ENCODE data around the gene ABL2.
"Not testable (repeated sequence)": the region's sequence is repeated elsewhere in the genome, so short reads cannot be mapped to it uniquely, and the experiment has no call there.

Gene ABL2

GRCh38 chr1:179170468-179170770 lies 59.1 kb downstream of the ABL2 start:
- ATAC-seq (replicated peaks); H3K36me3 Mint-ChIP-seq; H3K27ac Mint-ChIP-seq; DNase-seq; H3K9me3 Mint-ChIP-seq; H3K27me3 Mint-ChIP-seq; H3K4me3 Mint-ChIP-seq: not testable (repeated sequence)
- peaks cover 16 to 28% of the 10 kb centered on the region in 2 donors for H3K4me1 Mint-ChIP-seq

DNA sequence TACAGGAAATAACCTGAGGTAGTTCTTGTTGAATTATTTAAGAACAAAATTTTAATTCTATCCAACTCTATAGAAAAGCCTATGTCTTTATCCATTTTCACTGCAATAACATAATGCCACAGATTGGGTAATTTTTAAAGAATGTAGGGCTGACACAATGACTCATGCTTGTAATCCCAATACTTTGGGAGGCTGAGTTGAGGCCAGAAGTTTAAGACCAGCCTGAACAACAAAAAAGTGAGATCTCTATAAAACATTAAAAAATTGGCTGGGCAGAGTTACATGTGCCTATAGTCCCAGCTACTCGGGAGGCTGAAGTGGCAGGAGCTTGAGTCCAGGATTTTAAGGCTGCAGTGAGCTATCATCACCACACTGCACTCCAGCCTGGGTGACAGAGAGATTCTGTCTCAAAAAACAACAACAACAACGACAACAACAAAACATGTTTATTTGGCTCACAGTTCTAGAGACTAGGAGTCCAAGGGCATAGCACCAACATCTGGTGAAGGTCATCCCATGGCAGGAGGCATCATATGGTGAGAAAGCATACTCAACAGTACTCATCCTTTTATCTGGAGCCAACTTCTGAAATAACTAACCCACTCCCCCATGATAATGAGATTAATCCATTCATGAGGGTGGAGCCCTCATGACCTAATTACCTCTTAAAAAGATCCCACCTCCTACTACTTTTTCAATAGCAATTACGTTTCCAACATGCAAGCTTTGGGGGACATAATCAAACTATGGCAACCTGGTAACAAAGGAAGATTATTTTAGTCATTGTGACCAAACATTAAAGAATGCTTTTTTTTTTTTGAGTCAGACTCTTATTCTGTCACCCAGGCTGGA lies 59.6 kb downstream of the ABL2 start:
- no peak overlapping the region for H3K4me3 Mint-ChIP-seq
- no peak overlapping the region for H3K27ac Mint-ChIP-seq
- DNase-seq: no peak
- peaks cover 16 to 28% of the 10 kb centered on the region in 2 donors for H3K4me1 Mint-ChIP-seq
- H3K27me3 Mint-ChIP-seq: no peaks in the 10 kb centered on the region
- no peak for ATAC-seq (replicated peaks)
- H3K9me3 Mint-ChIP-seq: no peaks in the 10 kb centered on the region
- H3K36me3 Mint-ChIP-seq: peaks cover 0 to 3% of the 10 kb centered on the region in 2 donors

DNA sequence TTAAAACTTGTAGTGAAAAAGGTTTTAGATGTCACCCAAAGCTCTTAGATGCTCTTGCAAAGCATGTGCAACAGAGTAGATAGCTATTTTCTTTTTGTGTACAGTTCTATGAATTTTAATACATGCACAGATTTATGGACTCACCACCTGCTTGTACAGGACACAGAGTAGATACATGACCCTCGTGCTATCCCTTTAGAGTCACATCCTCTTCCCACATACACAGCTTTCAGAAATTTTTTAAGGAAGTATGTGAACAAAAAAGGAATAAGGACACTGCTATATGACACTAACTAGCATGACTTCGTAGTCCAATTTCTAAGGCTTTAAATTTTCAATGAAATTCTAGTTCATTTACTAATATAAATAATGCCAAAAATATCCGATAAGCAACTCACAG lies 60.9 kb downstream of the ABL2 start:
- H3K27me3 Mint-ChIP-seq: no peaks in the 10 kb centered on the region
- DNase-seq (no peak), ATAC-seq (replicated peaks) (no peak)
- H3K9me3 Mint-ChIP-seq: no peaks in the 10 kb centered on the region
- peaks cover 0 to 6% of the 10 kb centered on the region in 2 donors for H3K36me3 Mint-ChIP-seq
- no peak overlapping the region for H3K4me3 Mint-ChIP-seq
- peaks cover 18 to 28% of the 10 kb centered on the region in 2 donors for H3K4me1 Mint-ChIP-seq
- no peak overlapping the region for H3K27ac Mint-ChIP-seq

GRCh38 chr1:179167955-179168354 lies 61.5 kb downstream of the ABL2 start:
- Mint-ChIP-seq H3K27me3 (no peaks in the 10 kb centered on the region), H3K36me3 (peaks cover 0 to 6% of the 10 kb centered on the region in 2 donors), H3K9me3 (no peaks in the 10 kb centered on the region), H3K4me3 (no peak overlapping the region), H3K27ac (peak overlapping the region; percentile 20), H3K4me1 (peaks cover 18 to 28% of the 10 kb centered on the region in 2 donors)
- ATAC-seq (replicated peaks): no peak
- DNase-seq: no peak

DNA sequence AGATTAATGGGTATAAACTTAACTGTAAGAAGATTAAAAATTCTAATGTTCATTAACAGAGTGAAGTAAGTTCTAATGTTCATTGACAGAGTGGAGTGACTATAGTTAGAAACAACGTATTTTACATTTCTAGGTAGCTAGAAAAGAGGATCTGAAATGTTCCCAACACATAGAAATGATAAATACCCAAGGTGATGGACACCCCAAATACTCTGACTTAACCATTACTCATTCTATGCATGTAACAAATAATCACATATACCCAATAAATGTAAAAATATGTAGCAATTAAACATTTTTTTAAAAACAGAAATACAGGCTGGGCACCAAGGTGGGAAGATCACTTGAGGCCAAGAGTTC lies 62.1 kb downstream of the ABL2 start:
- H3K4me1 Mint-ChIP-seq: peaks cover 18 to 28% of the 10 kb centered on the region in 2 donors

DNA sequence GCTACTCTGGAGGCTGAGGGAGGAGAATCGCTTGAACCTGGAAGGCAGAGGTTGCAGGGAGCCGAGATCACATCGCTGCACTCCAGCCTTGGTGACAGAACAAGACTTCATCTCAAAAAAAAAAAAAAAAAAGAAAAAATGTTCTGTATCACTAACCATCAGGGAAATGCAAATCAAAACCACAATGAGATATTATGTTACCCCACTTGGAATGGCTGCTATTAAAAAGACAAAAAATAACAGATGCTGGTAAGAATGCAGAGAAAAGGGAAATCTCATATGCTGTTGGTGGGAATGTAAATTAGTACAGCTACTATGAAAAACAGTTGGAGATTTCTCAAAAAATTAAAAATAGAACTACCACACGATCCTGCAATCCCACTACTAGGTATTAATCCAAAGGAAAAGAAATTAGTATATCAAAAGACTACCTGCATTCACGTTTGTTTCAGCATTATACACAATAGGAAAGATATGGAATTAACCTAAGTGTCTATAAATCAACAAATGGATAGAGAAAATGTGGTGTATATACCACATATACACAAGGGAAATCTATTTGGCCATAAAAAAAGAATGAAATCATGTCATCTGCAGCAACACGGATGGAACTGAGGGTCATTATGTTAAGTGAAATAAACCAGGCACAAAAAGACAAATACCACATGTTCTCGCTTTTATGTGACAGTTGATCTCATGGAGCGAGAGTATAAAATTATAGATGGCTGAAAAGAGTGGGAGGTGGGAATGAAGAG lies 62.6 kb downstream of the ABL2 start:
- peaks cover 19 to 29% of the 10 kb centered on the region in 2 donors for H3K4me1 Mint-ChIP-seq
- no peaks in the 10 kb centered on the region for H3K9me3 Mint-ChIP-seq
- ATAC-seq (replicated peaks): peak; percentile 33 to 53
- H3K27ac Mint-ChIP-seq: peak overlapping the region; percentile 37
- H3K4me3 Mint-ChIP-seq: no peak overlapping the region
- H3K27me3 Mint-ChIP-seq: no peaks in the 10 kb centered on the region
- H3K36me3 Mint-ChIP-seq: peaks cover 0 to 8% of the 10 kb centered on the region in 2 donors
- DNase-seq: no peak

More for the DNA sequence above, 62.1 kb downstream of the ABL2 start:
- ATAC-seq (replicated peaks) (peak; percentile 71 to 76), DNase-seq (no peak)
- peaks cover 0 to 6% of the 10 kb centered on the region in 2 donors for H3K36me3 Mint-ChIP-seq
- no peaks in the 10 kb centered on the region for H3K9me3 Mint-ChIP-seq
- H3K4me3 Mint-ChIP-seq: no peak overlapping the region
- H3K27ac Mint-ChIP-seq: peak overlapping the region; percentile 20
- no peaks in the 10 kb centered on the region for H3K27me3 Mint-ChIP-seq

GRCh38 chr1:179164494-179164893 lies 65.0 kb downstream of the ABL2 start:
- DNase-seq (no peak), ATAC-seq (replicated peaks) (no peak)
- peaks cover 16 to 27% of the 10 kb centered on the region in 2 donors for H3K4me1 Mint-ChIP-seq
- H3K4me3 Mint-ChIP-seq: no peak overlapping the region
- no peaks in the 10 kb centered on the region for H3K9me3 Mint-ChIP-seq
- H3K27ac Mint-ChIP-seq: no peak overlapping the region
- H3K27me3 Mint-ChIP-seq: no peaks in the 10 kb centered on the region
- peaks cover 0 to 10% of the 10 kb centered on the region in 2 donors for H3K36me3 Mint-ChIP-seq

DNA sequence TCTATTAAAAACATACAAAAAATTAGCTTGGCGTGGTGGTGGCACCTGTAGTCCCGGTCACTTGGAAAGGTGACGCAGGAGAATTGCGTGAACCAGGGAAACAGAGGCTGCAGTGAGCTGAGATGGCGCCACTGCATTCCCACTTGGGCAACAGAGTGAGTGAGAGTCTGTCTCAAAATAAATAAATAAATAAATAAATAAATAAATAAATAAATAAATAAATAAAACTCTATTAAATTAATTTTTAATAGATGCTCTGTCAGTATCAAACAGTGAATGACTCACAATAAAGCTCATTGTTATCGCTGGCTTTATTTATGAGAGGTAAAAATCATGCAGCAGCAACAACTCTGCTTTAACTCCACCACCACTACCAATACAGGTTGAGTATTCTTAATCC lies 72.8 kb downstream of the ABL2 start:
- no peak overlapping the region for H3K27ac Mint-ChIP-seq
- peaks cover 0 to 6% of the 10 kb centered on the region in 2 donors for H3K36me3 Mint-ChIP-seq
- no peaks in the 10 kb centered on the region for H3K9me3 Mint-ChIP-seq
- ATAC-seq (replicated peaks) (no peak), DNase-seq (no peak)
- H3K4me3 Mint-ChIP-seq: no peak overlapping the region
- peaks cover 18 to 20% of the 10 kb centered on the region in 2 donors for H3K4me1 Mint-ChIP-seq
- no peaks in the 10 kb centered on the region for H3K27me3 Mint-ChIP-seq

- ATAC-seq (replicated peaks) (no peak), DNase-seq (no peak)
- H3K36me3 Mint-ChIP-seq: peaks cover under 1 to 7% of the 10 kb centered on the region in 2 donors
- H3K4me3 Mint-ChIP-seq: no peak overlapping the region
- H3K27ac Mint-ChIP-seq: no peak overlapping the region
- H3K4me1 Mint-ChIP-seq: peaks cover 21 to 23% of the 10 kb centered on the region in 2 donors
- H3K9me3 Mint-ChIP-seq: no peaks in the 10 kb centered on the region
- H3K27me3 Mint-ChIP-seq: no peaks in the 10 kb centered on the region
These were observed 73.5 kb downstream of the ABL2 start for GRCh38 chr1:179156026-179156425.

DNA sequence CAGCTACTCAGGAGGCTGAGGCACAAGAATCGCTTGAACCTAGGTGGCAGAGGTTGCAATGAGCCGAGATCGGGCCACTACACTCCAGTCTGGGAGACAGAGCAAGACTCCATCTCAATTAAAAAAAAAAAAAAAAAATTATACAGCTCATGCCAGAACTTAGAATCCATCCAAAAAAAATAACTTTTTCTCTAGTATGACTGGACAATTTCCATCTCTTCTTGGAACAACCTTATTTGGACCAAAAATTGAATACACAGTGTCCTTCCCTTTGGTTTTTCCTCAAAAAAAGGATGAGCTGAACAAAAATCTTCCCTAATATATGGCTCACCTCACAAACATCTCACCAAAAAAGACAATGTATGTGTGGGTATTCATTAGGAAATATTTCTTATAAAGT lies 73.9 kb downstream of the ABL2 start:
- DNase-seq (no peak), ATAC-seq (replicated peaks) (no peak)
- H3K4me1 Mint-ChIP-seq: peaks cover 23 to 24% of the 10 kb centered on the region in 2 donors
- peaks cover 4 to 10% of the 10 kb centered on the region in 2 donors for H3K36me3 Mint-ChIP-seq
- no peak overlapping the region for H3K27ac Mint-ChIP-seq
- H3K9me3 Mint-ChIP-seq: no peaks in the 10 kb centered on the region
- no peak overlapping the region for H3K4me3 Mint-ChIP-seq
- H3K27me3 Mint-ChIP-seq: no peaks in the 10 kb centered on the region

DNA sequence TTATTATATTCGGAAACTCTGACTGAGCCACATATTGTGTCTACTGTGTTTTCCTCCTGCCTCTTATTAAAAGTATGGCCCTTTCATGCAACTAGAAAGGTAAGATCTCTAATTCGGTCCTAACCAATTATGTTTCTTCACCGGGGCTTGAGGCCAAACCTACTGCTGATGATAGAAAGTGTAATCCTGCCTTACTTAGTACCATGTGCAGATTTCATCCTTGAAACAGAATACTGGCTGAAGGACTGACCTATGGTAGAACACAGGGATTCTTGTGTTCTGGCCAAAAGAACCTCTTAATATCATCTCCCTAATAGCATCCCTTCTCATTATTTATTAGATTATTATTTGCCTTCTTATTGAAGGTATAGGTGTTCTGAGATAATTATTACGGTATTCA lies 75.0 kb downstream of the ABL2 start:
- no peaks in the 10 kb centered on the region for H3K9me3 Mint-ChIP-seq
- peaks cover 4 to 15% of the 10 kb centered on the region in 2 donors for H3K36me3 Mint-ChIP-seq
- no peaks in the 10 kb centered on the region for H3K27me3 Mint-ChIP-seq
- H3K27ac Mint-ChIP-seq: no peak overlapping the region
- H3K4me1 Mint-ChIP-seq: peaks cover 23 to 27% of the 10 kb centered on the region in 2 donors
- ATAC-seq (replicated peaks) (no peak), DNase-seq (no peak)
- H3K4me3 Mint-ChIP-seq: no peak overlapping the region

DNA sequence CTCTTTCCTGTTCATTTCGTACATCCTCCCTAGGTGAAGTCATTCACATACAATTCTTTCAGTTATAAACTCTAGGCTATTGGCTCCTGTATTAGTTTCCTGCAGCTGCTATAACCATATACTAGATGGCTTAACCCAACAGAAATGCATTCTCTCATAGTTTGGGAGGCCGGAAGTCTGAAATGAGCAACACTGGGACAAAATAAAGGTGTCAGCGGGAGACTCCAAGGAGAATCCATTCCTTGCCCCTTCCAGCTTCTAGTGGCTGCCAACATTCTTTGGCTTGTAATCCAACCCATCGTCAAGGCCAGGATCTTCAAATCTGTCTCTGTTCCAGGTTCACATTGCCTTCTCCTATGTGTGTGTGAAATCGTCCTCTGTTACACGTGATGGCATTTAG lies 76.3 kb downstream of the ABL2 start:
- Mint-ChIP-seq H3K4me1 (peaks cover 23 to 27% of the 10 kb centered on the region in 2 donors), H3K36me3 (peaks cover 10 to 25% of the 10 kb centered on the region in 2 donors)

GRCh38 chr1:179151908-179152682 lies 77.4 kb downstream of the ABL2 start:
- H3K4me1 Mint-ChIP-seq: peaks cover 23 to 25% of the 10 kb centered on the region in 2 donors
- ATAC-seq (replicated peaks): peak; percentile 68 to 77
- H3K9me3 Mint-ChIP-seq: peaks cover 0 to 2% of the 10 kb centered on the region in 2 donors
- peak overlapping the region in 1 of 2 donors; percentile 8 for H3K4me3 Mint-ChIP-seq
- H3K27me3 Mint-ChIP-seq: no peaks in the 10 kb centered on the region
- peak overlapping the region; percentile 48 for H3K27ac Mint-ChIP-seq
- H3K36me3 Mint-ChIP-seq: peaks cover 13 to 27% of the 10 kb centered on the region in 2 donors
- no peak for DNase-seq

More for the DNA sequence above, 76.3 kb downstream of the ABL2 start:
- ATAC-seq (replicated peaks) (no peak), DNase-seq (no peak)
- H3K9me3 Mint-ChIP-seq: peaks cover 0 to 2% of the 10 kb centered on the region in 2 donors
- no peaks in the 10 kb centered on the region for H3K27me3 Mint-ChIP-seq
- no peak overlapping the region for H3K27ac Mint-ChIP-seq
- no peak overlapping the region for H3K4me3 Mint-ChIP-seq

- peaks cover 0 to 2% of the 10 kb centered on the region in 2 donors for H3K9me3 Mint-ChIP-seq
- peaks cover 15 to 16% of the 10 kb centered on the region in 2 donors for H3K4me1 Mint-ChIP-seq
- H3K27ac Mint-ChIP-seq: no peak overlapping the region
- ATAC-seq (replicated peaks) (no peak), DNase-seq (no peak)
- H3K4me3 Mint-ChIP-seq: no peak overlapping the region
- H3K36me3 Mint-ChIP-seq: peaks cover 15 to 30% of the 10 kb centered on the region in 2 donors
- H3K27me3 Mint-ChIP-seq: no peaks in the 10 kb centered on the region
These were observed 82.6 kb downstream of the ABL2 start for GRCh38 chr1:179146911-179147310.

Measured in stimulated activated naive B cell treated with anti-CD40 and anti-IgM and Interleukin-4, amounts not matched to agents 10 μg/mL and 1 μg/mL and 100 μg/mL, for 72 hours (primary cell).